ENCODE results near the gene CREBZF.

DNA sequence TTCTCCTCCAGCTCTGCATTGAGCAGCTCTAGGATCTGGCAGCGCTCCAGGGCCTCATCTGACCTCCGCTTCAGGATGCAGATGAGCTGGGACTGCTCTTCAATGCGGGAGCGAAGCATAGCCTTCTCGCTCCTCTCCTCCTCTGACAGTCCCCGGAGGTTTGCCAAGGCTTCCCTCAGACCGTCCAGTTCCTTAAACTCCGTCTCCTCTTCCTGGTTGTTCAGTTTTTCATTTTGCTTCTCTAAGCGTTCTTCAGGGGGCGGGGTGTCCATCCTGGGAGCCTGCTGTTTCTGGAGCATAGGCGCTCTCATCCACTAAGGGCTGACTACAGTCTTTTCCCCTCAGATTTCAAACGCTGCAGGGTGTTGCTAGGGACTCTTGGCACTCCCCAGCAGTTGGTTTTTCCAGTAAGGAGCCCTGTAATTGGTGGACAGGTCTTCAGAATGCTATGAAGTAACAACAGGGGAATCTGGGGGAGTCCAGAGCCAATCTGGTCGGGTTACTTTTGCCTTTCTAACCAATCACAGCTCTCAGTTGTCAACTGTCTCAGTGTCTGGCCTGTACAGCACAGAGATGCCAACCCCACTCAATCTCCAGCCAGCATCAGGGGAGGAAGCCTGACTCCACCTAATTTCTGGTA lies 21.0 kb upstream of the CREBZF start, which contains the start of gene CCDC89:
- TF ChIP-seq, protein P1, sequence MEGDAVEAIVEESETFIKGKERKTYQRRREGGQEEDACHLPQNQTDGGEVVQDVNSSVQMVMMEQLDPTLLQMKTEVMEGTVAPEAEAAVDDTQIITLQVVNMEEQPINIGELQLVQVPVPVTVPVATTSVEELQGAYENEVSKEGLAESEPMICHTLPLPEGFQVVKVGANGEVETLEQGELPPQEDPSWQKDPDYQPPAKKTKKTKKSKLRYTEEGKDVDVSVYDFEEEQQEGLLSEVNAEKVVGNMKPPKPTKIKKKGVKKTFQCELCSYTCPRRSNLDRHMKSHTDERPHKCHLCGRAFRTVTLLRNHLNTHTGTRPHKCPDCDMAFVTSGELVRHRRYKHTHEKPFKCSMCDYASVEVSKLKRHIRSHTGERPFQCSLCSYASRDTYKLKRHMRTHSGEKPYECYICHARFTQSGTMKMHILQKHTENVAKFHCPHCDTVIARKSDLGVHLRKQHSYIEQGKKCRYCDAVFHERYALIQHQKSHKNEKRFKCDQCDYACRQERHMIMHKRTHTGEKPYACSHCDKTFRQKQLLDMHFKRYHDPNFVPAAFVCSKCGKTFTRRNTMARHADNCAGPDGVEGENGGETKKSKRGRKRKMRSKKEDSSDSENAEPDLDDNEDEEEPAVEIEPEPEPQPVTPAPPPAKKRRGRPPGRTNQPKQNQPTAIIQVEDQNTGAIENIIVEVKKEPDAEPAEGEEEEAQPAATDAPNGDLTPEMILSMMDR (IDR thresholded peaks at IDR 0.05), result no peak
- no peak for TF ChIP-seq ZFX (IDR thresholded peaks at IDR 0.05; ENCODE audit: borderline replicate concordance)
